ENCODE measurements around the gene NRIP2. TPM values are rescaled to one million over a fixed set of nuclear protein-coding genes. Genes with fewer than 3 reads are reported as not detected.
A peak's percentile ranks its signal among the peaks of the same experiment; 100 is the strongest.
"Not testable (repeated sequence)": the region's sequence is repeated elsewhere in the genome, so short reads cannot be mapped to it uniquely, and the experiment has no call there.

The NRIP2 gene
- not detected in 2 replicates for total RNA-seq

- Histone ChIP-seq H3K36me3 (ENCODE audit: control insufficient read depth, insufficient read depth, low read length) (no peaks in the 10 kb centered on the region), H3K4me3 (ENCODE audit: low read depth, low read length) (no peak within 1 kb of the TSS), H3K27me3 (ENCODE audit: control insufficient read depth, insufficient read depth, low read length) (peaks cover 11% of the 10 kb centered on the region)
- TF ChIP-seq CTCF (IDR thresholded peaks at IDR 0.05; ENCODE audit: insufficient read depth, low read length, poor library complexity, severe bottlenecking): peak; percentile 17
- DNase-seq (ENCODE audit: low read depth): no peak
Observed at GRCh38 chr12:2834581-2835491, at the start of gene NRIP2. NRIP2 (minus strand) TSS chr12:2835035; CDS start chr12:2834983, 52 bp downstream.

- no peaks in the 10 kb centered on the region for H3K27me3 ChIP-seq (ENCODE audit: control insufficient read depth, insufficient read depth, low read length)
- TF ChIP-seq CTCF (IDR thresholded peaks at IDR 0.05; ENCODE audit: insufficient read depth, low read length, poor library complexity, severe bottlenecking): no peak
- no peak overlapping the region for H3K4me3 ChIP-seq (ENCODE audit: low read depth, low read length)
- no peaks in the 10 kb centered on the region for H3K36me3 ChIP-seq (ENCODE audit: control insufficient read depth, insufficient read depth, low read length)
- DNase-seq (ENCODE audit: low read depth): no peak
Observed at GRCh38 chr12:2879853-2880252, 45.0 kb upstream of the NRIP2 start.

- no peak for TF ChIP-seq CTCF (IDR thresholded peaks at IDR 0.05; ENCODE audit: insufficient read depth, low read length, poor library complexity, severe bottlenecking)
- DNase-seq (ENCODE audit: low read depth): no peak
- H3K27me3 ChIP-seq (ENCODE audit: control insufficient read depth, insufficient read depth, low read length): no peaks in the 10 kb centered on the region
- H3K4me3 ChIP-seq (ENCODE audit: low read depth, low read length): peak overlapping the region; percentile 78
- H3K36me3 ChIP-seq (ENCODE audit: control insufficient read depth, insufficient read depth, low read length): no peaks in the 10 kb centered on the region
Observed at GRCh38 chr12:2877953-2878732, 43.3 kb upstream of the NRIP2 start.

GRCh38 chr12:2877047-2877952 is 42.5 kb upstream of the NRIP2 start, which contains the start of the genes FOXM1 and RHNO1:
FOXM1 (minus strand) TSS chr12:2877174; CDS start chr12:2874478, 2,696 bp downstream.
RHNO1 (plus strand) TSS chr12:2877223; CDS start chr12:2885367, 8,144 bp downstream.
- H3K36me3 ChIP-seq (ENCODE audit: control insufficient read depth, insufficient read depth, low read length): no peaks in the 10 kb centered on the region
- H3K27me3 ChIP-seq (ENCODE audit: control insufficient read depth, insufficient read depth, low read length): no peaks in the 10 kb centered on the region
- no peak for TF ChIP-seq CTCF (IDR thresholded peaks at IDR 0.05; ENCODE audit: insufficient read depth, low read length, poor library complexity, severe bottlenecking)
- no peak for DNase-seq (ENCODE audit: low read depth)
- H3K4me3 ChIP-seq (ENCODE audit: low read depth, low read length): peak within 1 kb of the TSS; percentile 78

- no peak for TF ChIP-seq CTCF (IDR thresholded peaks at IDR 0.05; ENCODE audit: insufficient read depth, low read length, poor library complexity, severe bottlenecking)
- DNase-seq (ENCODE audit: low read depth): no peak
- Histone ChIP-seq H3K36me3 (ENCODE audit: control insufficient read depth, insufficient read depth, low read length) (no peaks in the 10 kb centered on the region), H3K27me3 (ENCODE audit: control insufficient read depth, insufficient read depth, low read length) (no peaks in the 10 kb centered on the region), H3K4me3 (ENCODE audit: low read depth, low read length) (peak overlapping the region; percentile 78)
Observed at GRCh38 chr12:2876431-2877046, 41.7 kb upstream of the NRIP2 start.

GRCh38 chr12:2868986-2869632 is 34.3 kb upstream of the NRIP2 start:
- not testable (repeated sequence) for H3K27me3 ChIP-seq (ENCODE audit: control insufficient read depth, insufficient read depth, low read length); H3K4me3 ChIP-seq (ENCODE audit: low read depth, low read length); H3K36me3 ChIP-seq (ENCODE audit: control insufficient read depth, insufficient read depth, low read length); DNase-seq (ENCODE audit: low read depth)

All from kidney epithelial cell (primary cell).